Skeletal muscle tissue (tissue), 4 donors: ENCODE data around the gene FBXO27. TPM values are rescaled to one million over a fixed set of nuclear protein-coding genes. Genes with fewer than 3 reads are reported as not detected.
"Not testable (repeated sequence)": the region's sequence is repeated elsewhere in the genome, so short reads cannot be mapped to it uniquely, and the experiment has no call there.

ENCODE experiments used
- H3K27ac ChIP-seq: one replicate; pipeline ENCODE4 v1.7.0; 2013; ENCODE audit warnings: mild to moderate bottlenecking, low read depth, low read length, inconsistent platforms
- H3K27me3 ChIP-seq, 3 donors: one replicate each; pipeline ENCODE4 v1.7.0; 2013; ENCODE audit warnings: low read length in 3 of 3; ENCODE audit not compliant: control insufficient read depth in 3 of 3, insufficient read depth in 3 of 3
- H3K36me3 ChIP-seq, 3 donors: one replicate each; pipeline ENCODE4 v1.7.0; 2013; ENCODE audit warnings: low read length in 3 of 3; ENCODE audit not compliant: control insufficient read depth in 3 of 3, insufficient read depth in 3 of 3
- H3K4me1 ChIP-seq, 3 donors: one replicate each; pipeline ENCODE4 v1.7.0; 2013; ENCODE audit warnings: low read length in 3 of 3, mild to moderate bottlenecking in 3 of 3; ENCODE audit not compliant: control insufficient read depth in 3 of 3, insufficient read depth in 3 of 3
- H3K4me3 ChIP-seq, 3 donors: one replicate each; pipeline ENCODE4 v1.7.0; 2013; ENCODE audit warnings: low read length in 3 of 3
- H3K9ac ChIP-seq, 3 donors: one replicate each; pipeline ENCODE4 v1.7.0; 2013; ENCODE audit warnings: low read length in 3 of 3, mild to moderate bottlenecking in 3 of 3, moderate library complexity in 2 of 3, low read depth in 1 of 3
- H3K9me3 ChIP-seq, 3 donors: one replicate each; pipeline ENCODE4 v1.7.0; 2013; ENCODE audit warnings: low read length in 3 of 3; ENCODE audit not compliant: control insufficient read depth in 3 of 3
- total RNA-seq: library from RNA; depleted of rRNA; stranded (reverse); fragments of >200 nt; gene quantifications from one replicate; pipeline ENCODE4 v1.2.3, GENCODE V29; 2014
- donor health status: Osteomylitis.

FBXO27 gene
- total RNA-seq, 1 donor from 2014 or later: 1.0 TPM

DNA sequence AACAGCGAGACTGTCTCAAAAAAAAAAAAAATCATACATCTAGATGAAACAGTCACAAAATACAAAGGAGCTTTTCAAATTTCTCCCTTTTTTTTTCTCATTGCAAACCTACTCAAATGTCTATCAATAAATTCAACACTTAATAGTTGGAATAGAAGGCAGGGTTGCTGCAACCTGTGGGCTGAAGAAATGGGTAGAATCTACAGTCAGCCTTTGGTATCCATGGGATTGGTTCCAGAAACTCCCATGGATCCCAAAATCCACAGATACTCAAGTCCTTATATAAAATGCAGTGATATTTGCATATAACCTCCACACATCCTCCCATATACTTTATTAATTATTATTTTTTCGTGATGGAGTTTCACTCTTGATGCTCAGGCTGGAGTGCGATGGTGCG lies 14.7 kb downstream of the FBXO27 start:
- no peak overlapping the region for H3K9ac ChIP-seq
- H3K4me3 ChIP-seq: no peak overlapping the region
- H3K9me3 ChIP-seq: peaks cover 0 to 3% (median 0%) of the 10 kb centered on the region in 3 donors
- H3K27ac ChIP-seq: no peak overlapping the region
- no peaks in the 10 kb centered on the region for H3K4me1 ChIP-seq
- no peaks in the 10 kb centered on the region for H3K36me3 ChIP-seq
- H3K27me3 ChIP-seq: no peaks in the 10 kb centered on the region

DNA sequence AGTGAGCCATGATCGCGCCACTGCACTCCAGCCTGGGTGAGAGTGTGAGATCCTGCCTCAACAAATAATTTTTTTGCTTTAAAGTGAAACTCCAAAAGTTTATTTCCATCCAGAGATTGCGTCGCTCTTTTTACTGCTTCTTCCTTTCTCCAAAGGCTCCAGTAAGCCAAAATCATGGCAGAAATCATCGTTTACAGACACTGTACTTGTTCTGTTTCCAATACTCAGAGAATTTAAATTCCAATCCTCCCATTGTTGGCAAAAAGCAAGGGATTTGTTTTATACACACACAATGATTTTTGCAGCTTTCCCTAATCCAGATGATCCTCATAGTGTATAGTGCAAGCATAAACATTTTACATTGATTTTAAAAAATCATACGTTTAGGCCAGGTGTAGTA lies 15.3 kb downstream of the FBXO27 start:
- H3K36me3 ChIP-seq: no peaks in the 10 kb centered on the region
- no peak overlapping the region for H3K9ac ChIP-seq
- no peaks in the 10 kb centered on the region for H3K27me3 ChIP-seq
- peaks cover 0 to 3% (median 0%) of the 10 kb centered on the region in 3 donors for H3K9me3 ChIP-seq
- no peak overlapping the region for H3K27ac ChIP-seq
- H3K4me3 ChIP-seq: no peak overlapping the region
- H3K4me1 ChIP-seq: no peaks in the 10 kb centered on the region

DNA sequence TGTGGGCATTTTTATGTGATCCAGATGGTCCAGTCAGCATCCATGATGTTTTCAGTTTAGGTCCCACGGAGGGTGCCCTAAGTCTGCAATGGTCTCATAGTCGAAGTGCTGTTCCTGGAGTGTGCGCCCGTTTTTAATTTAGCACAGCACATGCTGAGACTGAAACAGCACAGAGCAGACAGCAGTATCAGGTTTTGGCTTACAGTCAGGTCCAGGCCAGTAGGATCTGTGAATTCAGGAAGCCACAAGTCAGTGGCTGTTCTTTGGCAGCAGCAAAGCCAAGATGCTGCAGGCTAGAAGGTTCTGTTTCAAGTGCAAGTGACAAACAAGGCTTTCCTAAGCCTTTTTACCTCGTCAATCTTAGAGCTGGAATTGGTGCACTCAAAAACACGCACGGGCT lies 18.3 kb downstream of the FBXO27 start:
- no peaks in the 10 kb centered on the region for H3K9me3 ChIP-seq
- no peak overlapping the region for H3K27ac ChIP-seq
- H3K9ac ChIP-seq: no peak overlapping the region
- H3K36me3 ChIP-seq: no peaks in the 10 kb centered on the region
- no peaks in the 10 kb centered on the region for H3K4me1 ChIP-seq
- H3K4me3 ChIP-seq: no peak overlapping the region
- no peaks in the 10 kb centered on the region for H3K27me3 ChIP-seq

DNA sequence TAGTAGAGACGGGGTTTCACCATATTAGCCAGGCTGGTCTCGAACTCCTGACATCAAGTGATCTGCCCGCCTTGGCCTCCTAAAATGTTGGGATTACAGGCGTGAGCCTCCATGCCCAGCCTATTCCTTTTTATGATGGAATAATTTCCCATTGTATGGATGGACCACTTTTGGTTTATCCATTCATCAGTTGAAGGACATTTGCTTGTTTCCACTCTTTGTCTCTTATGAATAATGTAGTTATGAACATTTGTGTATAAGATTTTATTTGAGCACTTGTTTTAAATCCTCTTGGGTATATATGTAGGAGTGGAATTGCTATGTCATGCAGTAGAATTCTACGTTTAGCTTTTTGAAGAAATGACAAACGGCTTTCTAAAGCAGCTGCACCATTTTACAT lies 23.3 kb downstream of the FBXO27 start:
- Histone ChIP-seq H3K9ac (no peak overlapping the region), H3K4me1 (no peaks in the 10 kb centered on the region), H3K27me3 (no peaks in the 10 kb centered on the region), H3K36me3 (no peaks in the 10 kb centered on the region), H3K27ac (no peak overlapping the region), H3K9me3 (no peaks in the 10 kb centered on the region), H3K4me3 (no peak overlapping the region)

DNA sequence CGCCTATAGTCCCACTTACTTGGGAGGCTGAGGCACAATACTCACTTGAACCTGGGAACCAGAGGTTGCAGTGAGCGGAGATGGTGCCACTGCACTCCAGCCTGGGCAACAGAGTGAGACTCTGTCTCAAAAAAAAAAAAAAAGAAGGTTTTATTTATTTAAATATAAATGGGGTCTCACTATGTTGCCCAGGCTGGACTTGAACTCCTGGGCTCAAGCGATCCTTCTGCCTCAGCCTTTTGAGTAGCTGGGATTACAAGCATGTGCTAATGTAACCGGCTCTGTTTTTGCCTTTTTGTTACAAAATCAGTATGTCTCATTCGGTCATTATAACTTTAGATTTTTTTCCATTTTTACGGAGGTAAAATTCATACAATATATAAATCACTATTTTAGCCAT lies 24.2 kb downstream of the FBXO27 start:
- no peaks in the 10 kb centered on the region for H3K9me3 ChIP-seq
- no peak overlapping the region for H3K4me3 ChIP-seq
- no peak overlapping the region for H3K9ac ChIP-seq
- no peaks in the 10 kb centered on the region for H3K36me3 ChIP-seq
- no peaks in the 10 kb centered on the region for H3K27me3 ChIP-seq
- no peak overlapping the region for H3K27ac ChIP-seq
- H3K4me1 ChIP-seq: no peaks in the 10 kb centered on the region

DNA sequence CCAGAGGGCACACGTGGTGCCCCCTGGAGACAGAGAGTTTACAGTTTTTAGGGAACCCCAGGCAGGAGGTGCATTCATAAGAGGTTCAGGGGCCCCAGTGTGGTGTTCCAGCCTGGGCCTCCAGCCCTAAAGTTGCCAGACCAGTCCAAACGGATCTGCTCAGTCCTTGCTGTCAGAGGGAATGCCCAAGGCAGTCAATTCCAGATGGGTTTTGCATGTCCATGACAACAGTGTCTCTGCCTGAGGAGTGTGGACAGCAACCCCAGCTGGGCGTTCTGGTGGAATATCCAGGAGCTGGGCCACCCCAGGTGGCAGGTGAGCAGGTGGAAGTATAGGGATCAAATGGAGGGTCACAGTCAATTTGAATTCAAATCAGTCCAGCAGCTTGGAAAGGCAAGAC lies 25.3 kb downstream of the FBXO27 start:
- Histone ChIP-seq H3K27me3 (peaks cover 0 to 4% (median 0%) of the 10 kb centered on the region in 3 donors), H3K9me3 (no peaks in the 10 kb centered on the region), H3K9ac (no peak overlapping the region), H3K27ac (no peak overlapping the region), H3K4me3 (no peak overlapping the region), H3K4me1 (no peaks in the 10 kb centered on the region), H3K36me3 (no peaks in the 10 kb centered on the region)

GRCh38 chr19:39004403-39004802 lies 27.9 kb downstream of the FBXO27 start:
- Histone ChIP-seq H3K27me3 (peaks cover 0 to 9% (median 6%) of the 10 kb centered on the region in 3 donors), H3K27ac (no peak overlapping the region), H3K9ac (no peak overlapping the region), H3K36me3 (no peaks in the 10 kb centered on the region), H3K4me3 (no peak overlapping the region), H3K9me3 (no peaks in the 10 kb centered on the region), H3K4me1 (no peaks in the 10 kb centered on the region)

DNA sequence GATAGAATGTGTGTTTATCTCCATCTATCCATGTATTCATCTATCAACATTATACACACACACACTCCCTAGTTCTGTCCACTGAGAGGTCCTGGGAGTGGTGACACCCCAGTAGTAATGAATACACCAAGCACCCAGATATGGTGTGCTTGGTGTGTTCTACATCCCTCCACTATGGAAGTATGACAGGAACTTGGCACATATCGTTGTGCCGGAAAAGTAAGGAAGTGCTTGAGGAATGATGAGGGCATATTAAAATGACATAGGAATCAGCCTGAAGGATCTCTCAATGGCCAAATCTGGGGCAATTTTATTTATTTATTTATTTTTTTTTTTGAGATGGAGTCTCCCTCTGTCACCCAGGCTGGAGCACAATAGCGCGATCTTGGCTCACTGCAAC lies 28.6 kb downstream of the FBXO27 start:
- H3K27me3 ChIP-seq: peaks cover 0 to 10% (median 9%) of the 10 kb centered on the region in 3 donors
- no peaks in the 10 kb centered on the region for H3K4me1 ChIP-seq
- no peaks in the 10 kb centered on the region for H3K9me3 ChIP-seq
- no peak overlapping the region for H3K27ac ChIP-seq
- no peak overlapping the region for H3K4me3 ChIP-seq
- no peaks in the 10 kb centered on the region for H3K36me3 ChIP-seq
- H3K9ac ChIP-seq: no peak overlapping the region

GRCh38 chr19:39003188-39003587 lies 29.2 kb downstream of the FBXO27 start:
- Histone ChIP-seq H3K9me3 (no peaks in the 10 kb centered on the region), H3K36me3 (no peaks in the 10 kb centered on the region), H3K27ac (no peak overlapping the region), H3K27me3 (peaks cover 0 to 12% (median 9%) of the 10 kb centered on the region in 3 donors), H3K9ac (no peak overlapping the region), H3K4me3 (no peak overlapping the region), H3K4me1 (no peaks in the 10 kb centered on the region)

GRCh38 chr19:39001041-39001440 lies 31.3 kb downstream of the FBXO27 start:
- H3K9ac ChIP-seq: no peak overlapping the region
- no peaks in the 10 kb centered on the region for H3K36me3 ChIP-seq
- no peak overlapping the region for H3K27ac ChIP-seq
- no peak overlapping the region for H3K4me3 ChIP-seq
- no peaks in the 10 kb centered on the region for H3K4me1 ChIP-seq
- no peaks in the 10 kb centered on the region for H3K9me3 ChIP-seq
- H3K27me3 ChIP-seq: peaks cover 0 to 13% (median 9%) of the 10 kb centered on the region in 3 donors

GRCh38 chr19:38997576-38997975 lies 34.8 kb downstream of the FBXO27 start:
- H3K4me1 ChIP-seq, H3K9me3 ChIP-seq, H3K27ac ChIP-seq, H3K4me3 ChIP-seq, H3K36me3 ChIP-seq, H3K9ac ChIP-seq: not testable (repeated sequence)
- peaks cover 5 to 22% (median 6%) of the 10 kb centered on the region in 3 donors for H3K27me3 ChIP-seq
